Endothelial cell of umbilical vein (primary cell): ENCODE measurements around the gene SFMBT2. TPM values are rescaled to one million over a fixed set of nuclear protein-coding genes. Genes with fewer than 3 reads are reported as not detected.

ENCODE experiments used
- BruUV-seq: library from RNA; stranded (reverse); fragments of 400-500 nt; replicated peaks from 2 replicates; lab custom pipeline; 2021; lab: Mats Ljungman, UMichigan
- CTCF ChIA-PET: fragments of 300-600, 350-600 bp; sonication (Branson Sonifier 250); formaldehyde crosslinking; loops from one replicate; lab custom pipeline; 2021; ENCODE audit warnings: antibody characterized with exemption, inconsistent platforms; lab: Charles Lee
- POLR2A ChIA-PET: fragments of 300-600, 350-600 bp; sonication (Branson Sonifier 250); formaldehyde crosslinking; loops from one replicate; lab custom pipeline; 2021; ENCODE audit warnings: antibody characterized with exemption, inconsistent platforms; lab: Charles Lee
- DNase-seq: peaks from one replicate; pipeline ENCODE4 v3.0.0-alpha.2; 2011; ENCODE audit warnings: low read depth, low spot score
- FAIRE-seq: peaks from 2 replicates; lab custom pipeline; 2011; peaks lifted over from hg19 to GRCh38; lab: Jason Lieb, UNC
- H2AFZ ChIP-seq: 2 replicates; pipeline ENCODE4 v1.6.0; 2012; ENCODE audit warnings: low read depth, low read length, control low read depth, inconsistent platforms
- H3K27ac ChIP-seq: 2 replicates; pipeline ENCODE4 v1.5.1; 2011; ENCODE audit warnings: low read depth, mild to moderate bottlenecking, control low read depth, low read length, moderate library complexity; ENCODE audit not compliant: insufficient read depth
- H3K27me3 ChIP-seq, 2 experiments: 2 replicates each; pipeline versions ENCODE4 v1.6.0 to v1.6.1; 2011; ENCODE audit warnings: low read length in 2 of 2, mixed read lengths in 1 of 2; ENCODE audit not compliant: control insufficient read depth in 2 of 2, insufficient read depth in 2 of 2
- H3K36me3 ChIP-seq, 2 experiments: 2 replicates in 1 of 2; 3 replicates in 1 of 2; pipeline ENCODE4 v1.5.1; 2011; ENCODE audit warnings: low read length in 2 of 2, mild to moderate bottlenecking in 1 of 2, moderate library complexity in 1 of 2; ENCODE audit not compliant: control insufficient read depth in 2 of 2, insufficient read depth in 2 of 2; ENCODE audit errors: extremely low read depth in 1 of 2
- H3K4me1 ChIP-seq: 3 replicates; pipeline ENCODE4 v1.5.1; 2011; ENCODE audit warnings: mild to moderate bottlenecking, low read length; ENCODE audit not compliant: control insufficient read depth, insufficient read depth; ENCODE audit errors: extremely low read depth
- H3K4me2 ChIP-seq: 2 replicates; pipeline ENCODE4 v1.6.1; 2011; ENCODE audit warnings: low read length, control low read depth, mixed read lengths; ENCODE audit not compliant: insufficient read depth
- H3K4me3 ChIP-seq, 3 experiments: fragments of 200-600 bp in 1 of 3; sonication (generic), shearing (Covaris generic) in 1 of 3; replicated peaks in 1 of 3; 2 replicates each; pipeline ENCODE4 v1.5.1; 2011 to 2016; ENCODE audit warnings: control low read depth in 3 of 3, low read length in 3 of 3, mild to moderate bottlenecking in 2 of 3, inconsistent platforms in 1 of 3, low read depth in 1 of 3, moderate library complexity in 1 of 3; ENCODE audit not compliant: insufficient read depth in 1 of 3
- H3K79me2 ChIP-seq: 2 replicates; pipeline ENCODE4 v1.6.0; 2012; ENCODE audit warnings: low read length, inconsistent platforms; ENCODE audit not compliant: control insufficient read depth, insufficient read depth
- H3K9ac ChIP-seq: replicated peaks from 2 replicates; pipeline ENCODE3; 2011; ENCODE audit warnings: low read length, control low read depth; ENCODE audit not compliant: insufficient read depth; ENCODE audit errors: extremely low read depth
- H3K9me1 ChIP-seq: replicated peaks from 3 replicates; pipeline ENCODE4 v1.6.0; 2011; ENCODE audit warnings: mild to moderate bottlenecking, low read length; ENCODE audit not compliant: control insufficient read depth, insufficient read depth; ENCODE audit errors: extremely low read depth
- H3K9me3 ChIP-seq: replicated peaks from 2 replicates; pipeline ENCODE4 v1.5.1; 2012; ENCODE audit warnings: low read length, inconsistent platforms; ENCODE audit not compliant: control insufficient read depth, insufficient read depth
- H4K20me1 ChIP-seq: replicated peaks from 2 replicates; pipeline ENCODE3; 2011; ENCODE audit warnings: mild to moderate bottlenecking, low read length; ENCODE audit not compliant: control insufficient read depth, insufficient read depth; ENCODE audit errors: extremely low read depth
- EZH2 ChIP-seq: IDR thresholded peaks from 2 replicates; pipeline ENCODE4 v1.6.1; 2012; ENCODE audit warnings: borderline replicate concordance, low read depth, mild to moderate bottlenecking, moderate library complexity, low read length, inconsistent platforms; ENCODE audit not compliant: severe bottlenecking
- FOS ChIP-seq: IDR thresholded peaks from 2 replicates; pipeline ENCODE4 v1.6.1; 2011; ENCODE audit warnings: mild to moderate bottlenecking, low read length, moderate library complexity, borderline replicate concordance; ENCODE audit not compliant: insufficient read depth
- GATA2 ChIP-seq: IDR thresholded peaks from 2 replicates; pipeline ENCODE4 v1.7.0; 2011; ENCODE audit warnings: low read depth, mild to moderate bottlenecking, moderate library complexity, mixed read lengths, low read length; ENCODE audit not compliant: insufficient read length, insufficient read depth
- JUN ChIP-seq: IDR thresholded peaks from 2 replicates; pipeline ENCODE4 v1.6.1; 2011; ENCODE audit warnings: borderline replicate concordance, low read depth; ENCODE audit not compliant: insufficient read length, insufficient read depth
- MYC ChIP-seq: IDR thresholded peaks from one replicate; pipeline ENCODE4 v1.6.1; 2011; ENCODE audit warnings: mild to moderate bottlenecking, low read depth, low read length
- POLR2A ChIP-seq: IDR thresholded peaks from 2 replicates; pipeline ENCODE4 v1.6.1; 2012; ENCODE audit warnings: low read depth, mild to moderate bottlenecking, control low read depth, low read length
- POLR2AphosphoS5 ChIP-seq: IDR thresholded peaks from 2 replicates; pipeline ENCODE4 v1.6.1; 2012; ENCODE audit warnings: low read depth, mild to moderate bottlenecking, control low read depth, low read length, moderate library complexity; ENCODE audit not compliant: insufficient read depth
- dilution Hi-C: fragments of 300-500 bp; cut with MboI; formaldehyde crosslinking; loops from one replicate; pipeline ENCODE4 v1.15.0; 2019; ENCODE audit warnings: low sequenced_read_pairs; ENCODE audit not compliant: extremely low pct_ligation_motif_present
- intact Hi-C: fragments of 100-400 bp; cut with micrococcal nuclease; formaldehyde crosslinking; loops from one replicate; pipeline ENCODE4 v1.10.0; 2022
- polyA plus RNA-seq, 4 experiments: library from polyadenylated mRNA; depleted of rRNA in 3 of 4; stranded (reverse) in 3 of 4; unstranded in 1 of 4; fragments of >200 nt; gene quantifications; 2 replicates each; pipeline versions ENCODE4 v1.2.1 to v1.2.3, GENCODE V29; 2011 to 2012; ENCODE audit warnings: missing spikeins in 1 of 4
- total RNA-seq: library from RNA; stranded (reverse); gene quantifications from 2 replicates; pipeline ENCODE4 v1.2.3, GENCODE V29; 2021
- TF ChIP-seq, protein P1 (sequence below), 2 donors: IDR thresholded peaks; 1 replicate in 1 of 2; 2 replicates in 1 of 2; pipeline ENCODE4 v1.5.1; 2011; ENCODE audit warnings: low read length in 2 of 2, mild to moderate bottlenecking in 2 of 2, moderate library complexity in 2 of 2, control low read depth in 1 of 2, inconsistent platforms in 1 of 2, low read depth in 1 of 2; ENCODE audit not compliant: insufficient read depth in 1 of 2; ENCODE audit errors: extremely low read depth in 1 of 2
- TF ChIP-seq, protein P2 (sequence below): IDR thresholded peaks from 2 replicates; pipeline ENCODE4 v1.6.1; 2011; ENCODE audit not compliant: insufficient read depth, insufficient read length

Gene SFMBT2
- total and polyA plus RNA-seq, 2 donors (not counting 3 experiments of a cell fraction or from before 2014, with no cell fraction given): 0.14 to 0.64 TPM

- no peaks in the 10 kb centered on the region for H3K9me3 ChIP-seq
- H3K27me3 ChIP-seq: no peaks in the 10 kb centered on the region
- no peaks in the 10 kb centered on the region for H4K20me1 ChIP-seq
- no peak overlapping the region for H3K4me3 ChIP-seq
- no peak overlapping the region for H3K9ac ChIP-seq
- POLR2A ChIA-PET: no interaction called here
- FAIRE-seq (no peak), DNase-seq (peak; percentile 5)
- no TSS peak for BruUV-seq
- H3K4me2 ChIP-seq: no peak overlapping the region
- H2AFZ ChIP-seq: no peak overlapping the region
- TF ChIP-seq FOS: no peak
- CTCF ChIA-PET: no interaction called here
- no peaks in the 10 kb centered on the region for H3K79me2 ChIP-seq
- no peak overlapping the region for H3K27ac ChIP-seq
- H3K36me3 ChIP-seq: no peaks in the 10 kb centered on the region
- no peaks in the 10 kb centered on the region for H3K4me1 ChIP-seq
- dilution Hi-C loops: no loop called here
- H3K9me1 ChIP-seq: no peaks in the 10 kb centered on the region
- intact Hi-C loops: no loop called here
Observed at GRCh38 chr10:7438196-7438986, 27.6 kb upstream of the SFMBT2 start.

- Histone ChIP-seq H2AFZ (no peak overlapping the region), H3K9ac (no peak overlapping the region), H3K36me3 (no peaks in the 10 kb centered on the region), H4K20me1 (no peaks in the 10 kb centered on the region), H3K4me1 (no peaks in the 10 kb centered on the region), H3K4me3 (no peak overlapping the region), H3K9me1 (no peaks in the 10 kb centered on the region), H3K27ac (no peak overlapping the region), H3K27me3 (no peaks in the 10 kb centered on the region), H3K4me2 (no peak overlapping the region), H3K79me2 (no peaks in the 10 kb centered on the region), H3K9me3 (no peaks in the 10 kb centered on the region)
- ChIA-PET POLR2A (interaction anchor here (0.6 kb wide), 1 partner anchor 92 kb away, joined by 7 read pairs; no protein-coding TSS in a partner anchor), CTCF (no interaction called here)
- TF ChIP-seq JUN: no peak
- TF ChIP-seq GATA2: no peak
- no peak for TF ChIP-seq POLR2AphosphoS5
- no peak for TF ChIP-seq POLR2A
- TF ChIP-seq FOS: no peak
- no peak for TF ChIP-seq EZH2
- no peak for TF ChIP-seq MYC
- TF ChIP-seq, protein P1, sequence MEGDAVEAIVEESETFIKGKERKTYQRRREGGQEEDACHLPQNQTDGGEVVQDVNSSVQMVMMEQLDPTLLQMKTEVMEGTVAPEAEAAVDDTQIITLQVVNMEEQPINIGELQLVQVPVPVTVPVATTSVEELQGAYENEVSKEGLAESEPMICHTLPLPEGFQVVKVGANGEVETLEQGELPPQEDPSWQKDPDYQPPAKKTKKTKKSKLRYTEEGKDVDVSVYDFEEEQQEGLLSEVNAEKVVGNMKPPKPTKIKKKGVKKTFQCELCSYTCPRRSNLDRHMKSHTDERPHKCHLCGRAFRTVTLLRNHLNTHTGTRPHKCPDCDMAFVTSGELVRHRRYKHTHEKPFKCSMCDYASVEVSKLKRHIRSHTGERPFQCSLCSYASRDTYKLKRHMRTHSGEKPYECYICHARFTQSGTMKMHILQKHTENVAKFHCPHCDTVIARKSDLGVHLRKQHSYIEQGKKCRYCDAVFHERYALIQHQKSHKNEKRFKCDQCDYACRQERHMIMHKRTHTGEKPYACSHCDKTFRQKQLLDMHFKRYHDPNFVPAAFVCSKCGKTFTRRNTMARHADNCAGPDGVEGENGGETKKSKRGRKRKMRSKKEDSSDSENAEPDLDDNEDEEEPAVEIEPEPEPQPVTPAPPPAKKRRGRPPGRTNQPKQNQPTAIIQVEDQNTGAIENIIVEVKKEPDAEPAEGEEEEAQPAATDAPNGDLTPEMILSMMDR (IDR thresholded peaks at IDR 0.05; ENCODE audit: extremely low read depth in 1 of 2, insufficient read depth in 1 of 2, low read depth in 1 of 2, low read length in 2 of 2): no peak
- TF ChIP-seq, protein P2, sequence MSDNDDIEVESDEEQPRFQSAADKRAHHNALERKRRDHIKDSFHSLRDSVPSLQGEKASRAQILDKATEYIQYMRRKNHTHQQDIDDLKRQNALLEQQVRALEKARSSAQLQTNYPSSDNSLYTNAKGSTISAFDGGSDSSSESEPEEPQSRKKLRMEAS: no peak
- FAIRE-seq (no peak), DNase-seq (no peak)
- BruUV-seq: no TSS peak
- dilution Hi-C loops (no loop called here), intact Hi-C loops (no loop called here)
Observed at GRCh38 chr10:7436490-7437100, 25.8 kb upstream of the SFMBT2 start.
